CD14-positive monocyte (primary cell): ENCODE data around the gene AQP3. TPM values are rescaled to one million over a fixed set of nuclear protein-coding genes. Genes with fewer than 3 reads are reported as not detected.

Source experiments
- DNase-seq, 3 donors: peaks; one replicate each; pipeline ENCODE4 v3.0.0-alpha.2; 2011 to 2022
- H2AFZ ChIP-seq: 2 replicates; pipeline ENCODE4 v1.6.0; 2012; ENCODE audit warnings: mild to moderate bottlenecking, low read depth, low read length, inconsistent platforms; ENCODE audit not compliant: insufficient read depth, poor library complexity, severe bottlenecking
- H3K27ac ChIP-seq, 2 donors: 1 replicate in 1 of 2; 2 replicates in 1 of 2; pipeline ENCODE4 v1.5.1; 2012 to 2013; ENCODE audit warnings: low read length in 2 of 2, control low read depth in 1 of 2, inconsistent platforms in 1 of 2, low read depth in 1 of 2, mild to moderate bottlenecking in 1 of 2
- H3K27me3 ChIP-seq, 2 donors: one replicate each; pipeline versions ENCODE4 v1.6.0 to v1.6.1; 2011 to 2013; ENCODE audit warnings: low read length in 2 of 2; ENCODE audit not compliant: control insufficient read depth in 2 of 2, insufficient read depth in 2 of 2
- H3K36me3 ChIP-seq, 2 donors: replicated peaks in 1 of 2; 1 replicate in 1 of 2; 2 replicates in 1 of 2; pipeline versions ENCODE4 v1.5.1 to v1.6.1; 2012 to 2013; ENCODE audit warnings: low read length in 2 of 2, control low read depth in 1 of 2, inconsistent platforms in 1 of 2, mild to moderate bottlenecking in 1 of 2; ENCODE audit not compliant: insufficient read depth in 2 of 2, control insufficient read depth in 1 of 2
- H3K4me1 ChIP-seq, 2 donors: 1 replicate in 1 of 2; 2 replicates in 1 of 2; pipeline versions ENCODE4 v1.5.1 to v1.6.1; 2012 to 2013; ENCODE audit warnings: low read length in 2 of 2, control low read depth in 1 of 2, inconsistent platforms in 1 of 2, mild to moderate bottlenecking in 1 of 2, moderate library complexity in 1 of 2; ENCODE audit not compliant: insufficient read depth in 2 of 2, control insufficient read depth in 1 of 2
- H3K4me2 ChIP-seq: replicated peaks from 2 replicates; pipeline ENCODE3; 2012; ENCODE audit warnings: low read length, moderate library complexity, mild to moderate bottlenecking; ENCODE audit not compliant: poor library complexity, severe bottlenecking; ENCODE audit errors: extremely low read depth
- H3K4me3 ChIP-seq, 3 experiments: fragments of 200-600 bp in 1 of 3; sonication (generic) in 1 of 3; replicated peaks in 1 of 3; 1 replicate in 2 of 3; 2 replicates in 1 of 3; pipeline ENCODE4 v1.5.1; 2011 to 2013; ENCODE audit warnings: low read length in 3 of 3, mild to moderate bottlenecking in 3 of 3, control low read depth in 2 of 3, low read depth in 2 of 3, inconsistent platforms in 1 of 3, moderate library complexity in 1 of 3
- H3K79me2 ChIP-seq: 2 replicates; pipeline ENCODE4 v1.6.0; 2012; ENCODE audit warnings: mild to moderate bottlenecking, control low read depth, inconsistent platforms, low read length, moderate library complexity; ENCODE audit not compliant: insufficient read depth
- H3K9ac ChIP-seq: 2 replicates; pipeline ENCODE4 v1.6.0; 2017; ENCODE audit warnings: low read length, mild to moderate bottlenecking; ENCODE audit not compliant: insufficient read depth, poor library complexity, severe bottlenecking
- H3K9me3 ChIP-seq, 2 donors: replicated peaks in 1 of 2; 1 replicate in 1 of 2; 2 replicates in 1 of 2; pipeline versions ENCODE4 v1.5.1 to v1.6.1; 2012 to 2013; ENCODE audit warnings: low read length in 2 of 2, control low read depth in 1 of 2; ENCODE audit not compliant: control insufficient read depth in 1 of 2, insufficient read depth in 1 of 2
- H4K20me1 ChIP-seq: 2 replicates; pipeline ENCODE4 v1.6.0; 2012; ENCODE audit warnings: mild to moderate bottlenecking, low read length, control low read depth, moderate library complexity; ENCODE audit not compliant: insufficient read depth
- H3K27ac Mint-ChIP-seq, 7 donors: one replicate each; pipeline ENCODE4 v1.8.0; 2020; ENCODE audit warnings: mild to moderate bottlenecking in 7 of 7, mixed read lengths in 7 of 7, moderate library complexity in 6 of 7, inconsistent platforms in 2 of 7
- H3K27me3 Mint-ChIP-seq, 3 donors: one replicate each; pipeline ENCODE4 v1.8.0; 2021 to 2022; ENCODE audit warnings: low read depth in 3 of 3, mild to moderate bottlenecking in 3 of 3, mixed read lengths in 3 of 3, moderate library complexity in 3 of 3, inconsistent platforms in 1 of 3
- H3K36me3 Mint-ChIP-seq, 2 donors: one replicate each; pipeline ENCODE4 v1.8.0; 2020; ENCODE audit warnings: mixed read lengths in 2 of 2, inconsistent platforms in 1 of 2, mild to moderate bottlenecking in 1 of 2
- H3K4me1 Mint-ChIP-seq: one replicate; pipeline ENCODE4 v1.8.0; 2020; ENCODE audit warnings: mild to moderate bottlenecking, mixed read lengths
- H3K4me3 Mint-ChIP-seq, 2 donors: one replicate each; pipeline ENCODE4 v1.8.0; 2020; ENCODE audit warnings: mild to moderate bottlenecking in 2 of 2, mixed read lengths in 2 of 2, moderate library complexity in 1 of 2
- H3K9me3 Mint-ChIP-seq, 7 donors: one replicate each; pipeline ENCODE4 v1.8.0; 2020 to 2022; ENCODE audit warnings: mixed read lengths in 7 of 7, mild to moderate bottlenecking in 6 of 7, moderate library complexity in 6 of 7, inconsistent platforms in 2 of 7
- WGBS: methylation state at CpG from one replicate; pipeline ENCODE4 v1.1.5; 2013; ENCODE audit warnings: missing lambda C conversion rate; ENCODE audit not compliant: insufficient coverage; 5-methylcytosine and 5-hydroxymethylcytosine counted together
- intact Hi-C, 2 donors: fragments of 100-400 bp; cut with micrococcal nuclease; formaldehyde crosslinking; loops; one replicate each; pipeline versions ENCODE4 v1.15.0 to v1.15.1; 2023
- polyA plus RNA-seq, 3 donors: library from polyadenylated mRNA; depleted of rRNA in 1 of 3; unstranded in 2 of 3; stranded (reverse) in 1 of 3; fragments of 300-500 nt in 2 of 3; fragments of >200 nt in 1 of 3; fragmentation: Illumina TruSeq in 2 of 3; gene quantifications; 1 replicate in 2 of 3; 2 replicates in 1 of 3; pipeline ENCODE4 v1.2.3, GENCODE V29; 2012 to 2021
- TF ChIP-seq, protein P1 (sequence below): fragments of 200-600 bp; IDR thresholded peaks from one replicate; pipeline ENCODE4 v1.8.0; 2022; ENCODE audit warnings: antibody characterized with exemption, mild to moderate bottlenecking

The AQP3 gene
- polyA plus RNA-seq, 3 donors, result 0.39 to 0.70 (median 0.63) TPM

DNA sequence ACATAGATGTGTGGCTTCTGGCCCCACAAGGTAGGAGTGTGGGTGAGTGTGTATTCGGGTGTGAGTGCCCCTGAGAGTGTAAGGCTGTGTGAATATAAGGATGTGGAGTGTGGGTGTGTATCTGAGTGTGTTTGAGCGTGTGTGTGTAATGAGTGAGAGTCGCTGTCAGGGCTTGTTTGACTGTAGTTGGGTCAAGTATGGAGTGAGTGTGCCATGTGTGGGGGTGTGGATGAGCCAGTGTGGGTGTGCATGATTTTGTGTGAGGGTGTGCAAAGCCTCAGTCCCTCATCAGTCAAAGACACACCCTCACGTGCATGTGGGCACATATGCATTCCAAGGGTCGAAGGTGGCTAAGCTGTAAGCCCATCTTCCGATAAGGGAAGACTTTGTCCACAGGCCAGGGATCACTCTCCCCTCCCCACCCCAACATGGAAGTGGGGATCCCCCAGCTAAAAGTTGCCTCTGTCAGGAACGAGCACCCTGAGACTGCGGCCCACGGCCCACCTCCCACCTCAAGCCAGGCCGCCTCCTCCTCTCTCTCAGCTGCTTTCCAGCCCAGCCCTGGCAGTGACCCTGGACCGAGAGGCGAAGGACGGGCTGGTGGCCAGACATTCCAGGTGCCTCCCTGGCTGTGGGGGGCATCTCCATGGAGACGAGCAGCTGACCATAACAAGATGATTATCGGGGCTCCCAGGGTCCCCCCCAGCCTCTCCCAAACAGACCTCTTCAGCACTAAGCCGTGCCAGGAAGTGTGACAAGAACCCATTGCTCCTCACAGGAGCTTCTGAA is 12.9 kb downstream of the AQP3 start:
- H3K27ac ChIP-seq, result no peak overlapping the region
- no peaks in the 10 kb centered on the region for H3K36me3 ChIP-seq
- H2AFZ ChIP-seq, result no peak overlapping the region
- WGBS, result 92% methylated on average over 13 of the region's 16 CpGs
- Mint-ChIP-seq H3K27me3 (peaks cover 2 to 8% (median 3%) of the 10 kb centered on the region in 3 donors), H3K4me1 (peaks cover under 1% of the 10 kb centered on the region), H3K9me3 (peaks cover 0 to 3% (median 0%) of the 10 kb centered on the region in 7 donors), H3K27ac (no peak overlapping the region), H3K4me3 (no peak overlapping the region), H3K36me3 (no peaks in the 10 kb centered on the region)
- H3K4me2 ChIP-seq, result no peak overlapping the region
- H3K27me3 ChIP-seq, result no peaks in the 10 kb centered on the region
- H3K9me3 ChIP-seq, result no peaks in the 10 kb centered on the region
- TF ChIP-seq, protein P1, sequence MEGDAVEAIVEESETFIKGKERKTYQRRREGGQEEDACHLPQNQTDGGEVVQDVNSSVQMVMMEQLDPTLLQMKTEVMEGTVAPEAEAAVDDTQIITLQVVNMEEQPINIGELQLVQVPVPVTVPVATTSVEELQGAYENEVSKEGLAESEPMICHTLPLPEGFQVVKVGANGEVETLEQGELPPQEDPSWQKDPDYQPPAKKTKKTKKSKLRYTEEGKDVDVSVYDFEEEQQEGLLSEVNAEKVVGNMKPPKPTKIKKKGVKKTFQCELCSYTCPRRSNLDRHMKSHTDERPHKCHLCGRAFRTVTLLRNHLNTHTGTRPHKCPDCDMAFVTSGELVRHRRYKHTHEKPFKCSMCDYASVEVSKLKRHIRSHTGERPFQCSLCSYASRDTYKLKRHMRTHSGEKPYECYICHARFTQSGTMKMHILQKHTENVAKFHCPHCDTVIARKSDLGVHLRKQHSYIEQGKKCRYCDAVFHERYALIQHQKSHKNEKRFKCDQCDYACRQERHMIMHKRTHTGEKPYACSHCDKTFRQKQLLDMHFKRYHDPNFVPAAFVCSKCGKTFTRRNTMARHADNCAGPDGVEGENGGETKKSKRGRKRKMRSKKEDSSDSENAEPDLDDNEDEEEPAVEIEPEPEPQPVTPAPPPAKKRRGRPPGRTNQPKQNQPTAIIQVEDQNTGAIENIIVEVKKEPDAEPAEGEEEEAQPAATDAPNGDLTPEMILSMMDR, result no peak
- DNase-seq, result no peak
- intact Hi-C loops, result no loop called here
- H3K79me2 ChIP-seq, result no peaks in the 10 kb centered on the region
- H4K20me1 ChIP-seq, result no peaks in the 10 kb centered on the region
- H3K4me1 ChIP-seq, result no peaks in the 10 kb centered on the region
- no peak overlapping the region for H3K4me3 ChIP-seq
- no peak overlapping the region for H3K9ac ChIP-seq

DNA sequence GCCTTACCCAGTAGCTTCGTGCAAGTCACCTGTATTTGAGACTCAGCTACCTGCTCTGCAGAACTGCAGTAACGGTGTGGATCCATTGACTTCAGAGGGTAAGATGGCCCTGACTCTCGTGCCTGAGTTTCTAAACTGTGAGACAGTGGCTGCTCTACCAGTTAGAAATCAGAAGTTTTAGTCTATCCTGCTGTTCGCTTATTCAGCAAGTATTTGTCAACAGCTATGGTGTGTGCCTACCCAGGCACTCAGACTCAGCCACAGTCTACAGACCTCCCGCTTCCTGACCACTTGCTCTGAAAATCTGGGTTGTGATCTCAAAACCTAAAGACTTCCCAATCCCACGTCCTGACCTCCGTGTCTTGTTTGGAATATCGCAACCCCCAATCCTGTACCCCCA is 13.5 kb downstream of the AQP3 start:
- no peaks in the 10 kb centered on the region for H3K4me1 ChIP-seq
- no peak overlapping the region for H3K27ac ChIP-seq
- no peak overlapping the region for H2AFZ ChIP-seq
- Mint-ChIP-seq H3K27ac (no peak overlapping the region), H3K9me3 (peaks cover 0 to 3% (median 0%) of the 10 kb centered on the region in 7 donors), H3K36me3 (no peaks in the 10 kb centered on the region), H3K4me3 (no peak overlapping the region), H3K4me1 (peaks cover 5% of the 10 kb centered on the region), H3K27me3 (peaks cover 0 to 8% (median 2%) of the 10 kb centered on the region in 3 donors)
- no peaks in the 10 kb centered on the region for H3K9me3 ChIP-seq
- H3K79me2 ChIP-seq, result no peaks in the 10 kb centered on the region
- no peak overlapping the region for H3K9ac ChIP-seq
- H3K4me3 ChIP-seq, result no peak overlapping the region
- H3K27me3 ChIP-seq, result no peaks in the 10 kb centered on the region
- TF ChIP-seq, protein P1, result no peak
- H4K20me1 ChIP-seq, result no peaks in the 10 kb centered on the region
- intact Hi-C loops, result no loop called here
- DNase-seq, result no peak
- 100% methylated on average over 6 of the region's 8 CpGs for WGBS
- no peaks in the 10 kb centered on the region for H3K36me3 ChIP-seq
- H3K4me2 ChIP-seq, result no peak overlapping the region
